HG03097 (cell line): ENCODE data around the gene SORCS2.

Experiments used
- ATAC-seq: cut with Tn5 transposase; IDR thresholded peaks from one replicate; pipeline ENCODE4 v1.9.1; 2021; ENCODE audit not compliant: unreplicated experiment, low FRiP score

SORCS2 gene

GRCh38 chr4:7511525-7511924, 319.2 kb downstream of the SORCS2 start:
- no peak for ATAC-seq

GRCh38 chr4:7512428-7512827, 320.1 kb downstream of the SORCS2 start:
- ATAC-seq = no peak

- no peak for ATAC-seq
Observed at GRCh38 chr4:7512946-7513345, 320.6 kb downstream of the SORCS2 start.

- ATAC-seq = no peak
Observed at GRCh38 chr4:7513671-7514070, 321.3 kb downstream of the SORCS2 start.

- ATAC-seq = no peak
Observed at GRCh38 chr4:7514281-7514680, 321.9 kb downstream of the SORCS2 start.

- ATAC-seq = no peak
Observed at GRCh38 chr4:7514789-7515188, 322.5 kb downstream of the SORCS2 start.

- no peak for ATAC-seq
Observed at GRCh38 chr4:7515390-7515902, 323.1 kb downstream of the SORCS2 start.

GRCh38 chr4:7516096-7516772, 323.9 kb downstream of the SORCS2 start:
- ATAC-seq = no peak

- no peak for ATAC-seq
Observed at GRCh38 chr4:7516773-7517144, 324.4 kb downstream of the SORCS2 start.

GRCh38 chr4:7518871-7519637, 326.7 kb downstream of the SORCS2 start:
- no peak for ATAC-seq

GRCh38 chr4:7519638-7520376, 327.5 kb downstream of the SORCS2 start:
- ATAC-seq = no peak

GRCh38 chr4:7521666-7522065, 329.3 kb downstream of the SORCS2 start:
- ATAC-seq = no peak

GRCh38 chr4:7522452-7523220, 330.3 kb downstream of the SORCS2 start:
- ATAC-seq = no peak

- no peak for ATAC-seq
Observed at GRCh38 chr4:7523526-7523925, 331.2 kb downstream of the SORCS2 start.

- ATAC-seq = no peak
Observed at GRCh38 chr4:7524064-7524682, 331.8 kb downstream of the SORCS2 start.

GRCh38 chr4:7524843-7525242, 332.5 kb downstream of the SORCS2 start:
- no peak for ATAC-seq

GRCh38 chr4:7526491-7526890, 334.2 kb downstream of the SORCS2 start:
- no peak for ATAC-seq

GRCh38 chr4:7526929-7527535, 334.7 kb downstream of the SORCS2 start:
- no peak for ATAC-seq

GRCh38 chr4:7529368-7530080, 337.2 kb downstream of the SORCS2 start:
- ATAC-seq = no peak
